ENCODE data around the gene CDKN1A. TPM values are rescaled to one million over a fixed set of nuclear protein-coding genes. Genes with fewer than 3 reads are reported as not detected.

CDKN1A gene
- total and polyA plus RNA-seq, 11 donors = 27.5 to 658 (median 99.8) TPM

DNA sequence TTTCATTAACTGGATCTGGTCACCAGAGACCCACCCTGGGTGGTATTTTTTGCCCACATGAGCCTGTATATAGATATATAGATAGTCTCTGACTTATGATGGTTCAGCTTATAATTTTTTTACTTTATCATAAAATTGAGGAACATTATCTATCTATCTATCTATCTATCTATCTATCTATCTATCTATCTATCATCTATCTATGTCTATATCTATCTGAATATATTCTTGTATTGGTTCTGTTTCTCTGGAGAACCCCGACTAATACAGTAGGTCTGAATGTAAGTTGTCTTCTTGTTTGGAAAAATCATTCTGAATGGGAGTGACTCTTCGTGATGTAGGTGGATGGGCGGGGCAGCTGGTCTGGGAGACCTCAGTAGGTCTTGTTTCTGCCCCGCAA lies 13.3 kb upstream of the CDKN1A start:
- TF ChIP-seq, protein P1, sequence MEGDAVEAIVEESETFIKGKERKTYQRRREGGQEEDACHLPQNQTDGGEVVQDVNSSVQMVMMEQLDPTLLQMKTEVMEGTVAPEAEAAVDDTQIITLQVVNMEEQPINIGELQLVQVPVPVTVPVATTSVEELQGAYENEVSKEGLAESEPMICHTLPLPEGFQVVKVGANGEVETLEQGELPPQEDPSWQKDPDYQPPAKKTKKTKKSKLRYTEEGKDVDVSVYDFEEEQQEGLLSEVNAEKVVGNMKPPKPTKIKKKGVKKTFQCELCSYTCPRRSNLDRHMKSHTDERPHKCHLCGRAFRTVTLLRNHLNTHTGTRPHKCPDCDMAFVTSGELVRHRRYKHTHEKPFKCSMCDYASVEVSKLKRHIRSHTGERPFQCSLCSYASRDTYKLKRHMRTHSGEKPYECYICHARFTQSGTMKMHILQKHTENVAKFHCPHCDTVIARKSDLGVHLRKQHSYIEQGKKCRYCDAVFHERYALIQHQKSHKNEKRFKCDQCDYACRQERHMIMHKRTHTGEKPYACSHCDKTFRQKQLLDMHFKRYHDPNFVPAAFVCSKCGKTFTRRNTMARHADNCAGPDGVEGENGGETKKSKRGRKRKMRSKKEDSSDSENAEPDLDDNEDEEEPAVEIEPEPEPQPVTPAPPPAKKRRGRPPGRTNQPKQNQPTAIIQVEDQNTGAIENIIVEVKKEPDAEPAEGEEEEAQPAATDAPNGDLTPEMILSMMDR (IDR thresholded peaks at IDR 0.05) = no peak
- intact Hi-C loops (cut with DNase I) = no loop called here
- no peaks in the 10 kb centered on the region for H3K36me3 ChIP-seq
- WGBS, 4 donors = 79 to 98% (median 97%) methylated on average over 4 of the region's 4 CpGs
- ATAC-seq (no peak), DNase-seq (no peak)
- no peak overlapping the region for H3K4me3 ChIP-seq
- H3K9me3 ChIP-seq = no peaks in the 10 kb centered on the region
- peaks cover 0 to 9% (median 0%) of the 10 kb centered on the region in 9 donors for H3K27me3 ChIP-seq
- H3K27ac ChIP-seq = no peak overlapping the region
- peaks cover 0 to 41% (median 20%) of the 10 kb centered on the region in 12 donors for H3K4me1 ChIP-seq

- no peaks in the 10 kb centered on the region for H3K27me3 ChIP-seq
- H3K4me1 ChIP-seq = peaks cover 0 to 32% (median 11%) of the 10 kb centered on the region in 12 donors
- no peaks in the 10 kb centered on the region for H3K9me3 ChIP-seq
- no peak for DNase-seq
- intact Hi-C loops (cut with DNase I) = no loop called here
- H3K36me3 ChIP-seq = no peaks in the 10 kb centered on the region
- WGBS, 4 donors = 90 to 100% (median 99%) methylated on average over 2 of the region's 2 CpGs
- no peak overlapping the region for H3K4me3 ChIP-seq
- TF ChIP-seq, protein P1 (IDR thresholded peaks at IDR 0.05) = no peak
- no peak for TF ChIP-seq POLR2A (IDR thresholded peaks at IDR 0.05)
- no peak for ATAC-seq
- H3K27ac ChIP-seq = no peak overlapping the region
These were observed 12.2 kb upstream of the CDKN1A start for GRCh38 chr6:36666287-36666686.

DNA sequence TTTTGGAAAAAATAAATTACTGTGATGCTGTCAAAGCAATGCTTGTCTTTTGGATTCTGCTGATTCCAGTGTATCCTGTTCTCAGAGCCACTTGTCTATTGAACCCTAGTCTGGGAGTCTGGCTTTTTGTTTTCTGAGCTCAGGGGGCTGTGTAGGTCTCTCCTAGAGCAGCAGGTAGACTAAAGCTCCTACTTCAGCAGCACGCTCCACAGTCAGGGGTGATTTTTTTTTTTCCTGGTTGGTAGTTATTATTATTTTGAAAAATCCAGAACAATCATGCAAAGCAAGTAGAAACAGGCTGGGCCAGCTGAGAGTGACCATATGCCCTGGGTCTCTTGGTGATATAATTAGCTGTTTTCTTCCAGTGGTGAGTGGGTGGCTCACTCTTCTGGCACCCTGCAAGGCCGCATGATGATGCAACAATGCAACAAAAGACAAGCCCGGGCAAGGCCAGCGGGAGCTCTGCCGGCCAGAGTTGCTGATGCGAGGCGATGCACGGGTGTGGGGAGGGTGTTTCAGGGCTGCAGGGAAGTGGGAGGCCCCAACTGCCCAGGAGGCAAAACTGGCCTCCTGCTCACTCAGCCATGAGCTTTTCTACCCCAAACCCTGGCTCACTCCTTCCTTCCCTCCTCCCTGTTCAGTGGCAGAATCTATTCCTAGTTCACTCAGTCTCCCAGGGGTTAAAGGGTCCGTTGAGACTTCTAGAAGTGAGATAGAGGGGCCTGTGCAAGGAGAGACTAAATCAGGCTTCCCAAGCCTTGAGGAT lies 11.5 kb upstream of the CDKN1A start:
- TF ChIP-seq, protein P1 (IDR thresholded peaks at IDR 0.05) = no peak
- H3K9me3 ChIP-seq = no peaks in the 10 kb centered on the region
- peaks cover 0 to 32% (median 10%) of the 10 kb centered on the region in 12 donors for H3K4me1 ChIP-seq
- peak; percentile 55 to 88 (median 84) for DNase-seq
- peak; percentile 71 to 94 (median 90) for ATAC-seq
- no peaks in the 10 kb centered on the region for H3K27me3 ChIP-seq
- H3K4me3 ChIP-seq = no peak overlapping the region
- H3K36me3 ChIP-seq = no peaks in the 10 kb centered on the region
- 53 to 62% (median 59%) methylated on average over 7 to 9 of the region's 9 CpGs for WGBS, 4 donors
- H3K27ac ChIP-seq = peak overlapping the region in 4 of 12 donors; percentile 30 to 69 (median 51)
- intact Hi-C loops (cut with DNase I) = no loop called here

DNA sequence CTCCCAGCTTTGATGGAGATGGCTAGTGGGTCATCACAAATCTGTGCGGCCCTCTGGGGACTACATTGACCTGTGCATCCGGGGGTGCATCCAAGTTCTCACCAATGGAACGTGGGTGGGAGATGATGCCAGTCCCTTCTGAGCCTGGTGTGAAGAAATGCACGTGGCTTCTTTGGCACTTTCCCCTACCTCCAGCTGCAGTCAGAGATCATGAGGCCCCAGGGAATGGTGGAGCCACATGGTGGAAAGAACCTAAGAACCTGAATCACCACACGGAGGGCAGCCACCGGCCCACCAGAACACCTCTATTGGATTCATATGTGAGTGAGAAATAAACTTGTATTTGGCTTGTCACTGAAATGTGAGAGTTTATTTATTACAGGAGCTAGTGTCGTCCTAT lies 9.9 kb upstream of the CDKN1A start:
- TF ChIP-seq, protein P1 (IDR thresholded peaks at IDR 0.05) = no peak
- TF ChIP-seq POLR2A (IDR thresholded peaks at IDR 0.05) = no peak
- DNase-seq (no peak), ATAC-seq (no peak)
- Histone ChIP-seq H3K9me3 (no peaks in the 10 kb centered on the region), H3K4me3 (no peak overlapping the region), H3K4me1 (peaks cover 0 to 29% (median 10%) of the 10 kb centered on the region in 12 donors), H3K27me3 (no peaks in the 10 kb centered on the region), H3K27ac (no peak overlapping the region), H3K36me3 (no peaks in the 10 kb centered on the region)
- 84 to 94% (median 90%) methylated on average over 7 of the region's 7 CpGs for whole genome bisulfite sequencing, 4 donors
- intact Hi-C loops (cut with DNase I) = no loop called here

Measured in heart left ventricle (tissue), 16 donors.